Uterus (tissue), 2 donors: ENCODE measurements around the gene SEH1L.
"Not testable (repeated sequence)": the region's sequence is repeated elsewhere in the genome, so short reads cannot be mapped to it uniquely, and the experiment has no call there.

Experiments
- CTCF ChIP-seq, 4 experiments: fragments of 200-600 bp in 2 of 4; fragments of 450-650 bp in 2 of 4; sonication (generic) in 2 of 4; IDR thresholded peaks; one replicate each; pipeline ENCODE4 v1.5.1; 2016 to 2019; ENCODE audit warnings: antibody characterized with exemption in 4 of 4, mild to moderate bottlenecking in 2 of 4, moderate library complexity in 1 of 4
- POLR2A ChIP-seq, 2 donors: fragments of 450-650 bp; IDR thresholded peaks; one replicate each; pipeline ENCODE4 v1.6.1; 2016; ENCODE audit warnings: antibody characterized with exemption in 2 of 2, mild to moderate bottlenecking in 1 of 2, moderate library complexity in 1 of 2

- TF ChIP-seq CTCF, POLR2A (IDR thresholded peaks at IDR 0.05): not testable (repeated sequence)
These were observed 49.5 kb downstream of the SEH1L start for GRCh38 chr18:12997330-12997729.
